ENCODE results near the gene C16orf86. TPM values are rescaled to one million over a fixed set of nuclear protein-coding genes. Genes with fewer than 3 reads are reported as not detected.

The C16orf86 gene
- total and polyA plus RNA-seq, 2 of the 8 experiments (the other 6 are each of a cell fraction or from before 2014, with no cell fraction given), result 1.4 to 2.3 TPM

GRCh38 chr16:67679935-67680897 is 13.6 kb downstream of the C16orf86 start:
- 95% methylated on average over 10 of the region's 10 CpGs; no CpG with 5 or more reads in 1 of the 2 experiments for WGBS, 2 experiments (ENCODE audit: extremely low coverage in 1 of 2, insufficient coverage in 1 of 2, insufficient read length in 1 of 2, insufficient replicate concordance in 2 of 2, low coverage in 1 of 2, low lambda C conversion rate in 2 of 2, missing lambda C conversion rate in 1 of 2)
- H3K56ac ChIP-seq (replicated peaks; ENCODE audit: insufficient read length, low read depth, low read length), result no peak overlapping the region
- H2BK120ac ChIP-seq (replicated peaks; ENCODE audit: low read depth, low read length), result no peak overlapping the region
- H3K4me3 ChIP-seq (ENCODE audit: extremely low read depth in 1 of 4, insufficient read depth in 2 of 4, low read depth in 3 of 4, low read length in 4 of 4), result no peak overlapping the region
- FAIRE-seq (no peak), DNase-seq (ENCODE audit: low read depth in 1 of 2, low spot score in 2 of 2) (no peak)
- H3K14ac ChIP-seq (ENCODE audit: insufficient read length), result no peak overlapping the region
- no peak overlapping the region for H4K5ac ChIP-seq (ENCODE audit: insufficient read length, low read depth, low read length)
- no peak overlapping the region for H2BK15ac ChIP-seq (ENCODE audit: low read length)
- H3K18ac ChIP-seq (ENCODE audit: extremely low read depth, low read length), result no peak overlapping the region
- no peaks in the 10 kb centered on the region for H3K27me3 ChIP-seq (replicated peaks in 1 of 4; ENCODE audit: control insufficient read depth in 3 of 4, extremely low read depth in 1 of 4, insufficient read depth in 3 of 4, low read length in 3 of 4)
- no peak overlapping the region for H3K23ac ChIP-seq (ENCODE audit: insufficient read length)
- no peak overlapping the region for H4K91ac ChIP-seq (replicated peaks; ENCODE audit: insufficient read length, low read length)
- H3K27ac ChIP-seq (ENCODE audit: low read depth, low read length), result no peak overlapping the region
- H3K4ac ChIP-seq (replicated peaks; ENCODE audit: insufficient read length, low read depth, low read length), result no peak overlapping the region
- H3K4me2 ChIP-seq (ENCODE audit: insufficient read depth in 1 of 2, low read depth in 2 of 2, low read length in 2 of 2), result no peak overlapping the region
- no peak overlapping the region for H2AK5ac ChIP-seq (ENCODE audit: low read depth, low read length)
- no peak overlapping the region for H3K9ac ChIP-seq (replicated peaks in 1 of 4; ENCODE audit: extremely low read depth in 1 of 4, low read depth in 3 of 4, low read length in 3 of 4)
- no peak overlapping the region for H2BK5ac ChIP-seq (ENCODE audit: low read depth, low read length)
- no peaks in the 10 kb centered on the region for H3K4me1 ChIP-seq (replicated peaks in 1 of 4; ENCODE audit: control insufficient read depth in 3 of 4, insufficient read depth in 4 of 4, low read length in 3 of 4)
- H3K36me3 ChIP-seq (ENCODE audit: control insufficient read depth in 2 of 4, insufficient read depth in 4 of 4, low read length in 3 of 4), result peaks cover 3 to 17% (median 8%) of the 10 kb centered on the region in 4 experiments; a peak in 6 of 8 replicates
- no peaks in the 10 kb centered on the region; the same call in 1 of the 2 replicates for H3K79me1 ChIP-seq (ENCODE audit: low read depth, low read length)
- no peak overlapping the region for H2BK20ac ChIP-seq (ENCODE audit: low read length)
- no peaks in the 10 kb centered on the region for H3K23me2 ChIP-seq (ENCODE audit: low read depth, low read length)
- H4K20me1 ChIP-seq (replicated peaks in 1 of 2; ENCODE audit: control insufficient read depth in 1 of 2, insufficient read depth in 2 of 2, low read length in 2 of 2), result peaks cover 1 to 5% of the 10 kb centered on the region in 2 experiments
- H2AFZ ChIP-seq (ENCODE audit: low read length), result no peak overlapping the region
- ChIA-PET POLR2A (ENCODE audit: partially characterized antibody) (no interaction called here), CTCF (ENCODE audit: partially characterized antibody) (interaction anchor here (1.0 to 7.2 kb wide), 9 partner anchors 8 to 159 kb away, joined by 3 to 45 read pairs (median 4); partner anchors contain the start of genes C16orf86 and ENKD1)
- H3K9me3 ChIP-seq (ENCODE audit: insufficient read depth in 2 of 2, low read depth in 1 of 2, low read length in 1 of 2), result no peaks in the 10 kb centered on the region
- H4K8ac ChIP-seq (ENCODE audit: extremely low read depth, insufficient read depth, low read length), result no peak overlapping the region
- H2BK12ac ChIP-seq (ENCODE audit: low read depth, low read length), result no peak overlapping the region
- no peaks in the 10 kb centered on the region for H3K79me2 ChIP-seq (ENCODE audit: control insufficient read depth in 1 of 2, insufficient read depth in 2 of 2, low read length in 2 of 2)
- TF ChIP-seq JUND (IDR thresholded peaks at IDR 0.05; ENCODE audit: low read length), result no peak
- TF ChIP-seq CHD1 (IDR thresholded peaks at IDR 0.05; ENCODE audit: low read depth, low read length), result no peak
- TF ChIP-seq NANOG (IDR thresholded peaks at IDR 0.05; ENCODE audit: insufficient read depth, low read depth, low read length, poor library complexity, severe bottlenecking), result no peak
- TF ChIP-seq KDM1A (IDR thresholded peaks at IDR 0.05; ENCODE audit: borderline replicate concordance, low read length), result no peak
- no peak for TF ChIP-seq CBX5 (IDR thresholded peaks at IDR 0.05; ENCODE audit: low read depth, low read length)
- TF ChIP-seq PHF8 (conservative IDR thresholded peaks at IDR 0.05; ENCODE audit: low read depth, low read length), result no peak
- TF ChIP-seq EZH2 (IDR thresholded peaks at IDR 0.05; ENCODE audit: low read depth, low read length, severe bottlenecking), result no peak
- TF ChIP-seq CTCF (IDR thresholded peaks at IDR 0.05; ENCODE audit: control extremely low read depth in 1 of 3, insufficient read depth in 1 of 3, low read depth in 1 of 3, low read length in 3 of 3), result no peak

All from H1 (cell line).